ENCODE data around the gene PRKCA. TPM values are rescaled to one million over a fixed set of nuclear protein-coding genes. Genes with fewer than 3 reads are reported as not detected.

The PRKCA gene
- total and polyA plus RNA-seq, 9 of the 15 experiments (the other 6 are each of a cell fraction or from before 2014, with no cell fraction given) = 3.2 to 33.0 (median 17.8) TPM

DNA sequence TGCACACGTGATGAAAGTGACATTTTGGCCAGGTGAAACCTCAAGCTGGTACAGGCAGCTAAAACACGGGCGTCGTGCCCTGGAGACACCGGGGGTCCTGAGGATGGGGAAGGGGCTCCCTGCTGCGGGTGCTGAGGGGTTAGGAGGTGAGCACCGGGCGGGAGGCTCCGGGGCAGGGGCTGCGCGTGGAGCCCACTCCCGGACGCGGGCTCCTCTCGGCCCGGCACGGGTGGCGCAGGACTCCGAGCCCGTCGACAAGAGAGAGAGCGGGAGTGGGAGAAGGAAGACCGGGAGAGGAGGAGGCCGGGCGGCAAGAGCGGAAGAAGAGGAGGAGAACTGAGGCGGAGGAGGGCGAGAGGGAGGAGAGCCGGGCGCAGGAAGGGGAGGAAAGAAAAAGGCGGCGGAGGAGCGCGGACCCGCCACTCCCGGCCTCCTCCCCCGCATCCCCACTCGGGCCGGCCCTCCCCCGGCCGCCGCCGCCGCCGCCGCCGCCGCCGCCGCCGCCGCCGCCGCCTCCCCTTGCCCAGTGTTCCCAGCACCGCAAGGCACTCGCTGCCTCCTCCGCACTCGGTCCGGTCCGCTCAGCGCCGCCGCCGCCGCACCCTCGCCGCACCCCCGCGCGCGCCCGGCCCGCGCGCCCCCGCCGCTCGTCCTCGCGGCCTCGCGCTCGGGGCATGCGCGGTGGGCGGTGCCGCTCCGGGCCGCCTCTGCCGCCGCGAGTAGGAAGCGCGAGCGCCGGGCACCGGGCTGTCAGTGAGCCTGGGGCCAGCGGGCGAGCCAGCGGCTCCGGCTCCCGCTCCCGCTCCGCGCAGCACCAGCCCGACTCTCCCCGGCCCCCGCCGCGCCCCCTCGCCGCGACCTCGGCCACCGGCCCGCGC is at the start of gene PRKCA (continued):
- no peak for TF ChIP-seq ZNF518B (CRISPR knock-in tag; IDR thresholded peaks at IDR 0.05)
- TF ChIP-seq CREB1 (IDR thresholded peaks at IDR 0.05) = peak; percentile 61; the same call in 1 of the 2 replicates
- no peak; the same call in 1 of the 2 replicates for TF ChIP-seq CREB1 (CRISPR knock-in tag; IDR thresholded peaks at IDR 0.05)
- peak; percentile 37; the same call in 1 of the 2 replicates for TF ChIP-seq EP400 (IDR thresholded peaks at IDR 0.05)
- no peak for TF ChIP-seq JUNB (CRISPR knock-in tag; conservative IDR thresholded peaks at IDR 0.05)
- TF ChIP-seq, protein P1, sequence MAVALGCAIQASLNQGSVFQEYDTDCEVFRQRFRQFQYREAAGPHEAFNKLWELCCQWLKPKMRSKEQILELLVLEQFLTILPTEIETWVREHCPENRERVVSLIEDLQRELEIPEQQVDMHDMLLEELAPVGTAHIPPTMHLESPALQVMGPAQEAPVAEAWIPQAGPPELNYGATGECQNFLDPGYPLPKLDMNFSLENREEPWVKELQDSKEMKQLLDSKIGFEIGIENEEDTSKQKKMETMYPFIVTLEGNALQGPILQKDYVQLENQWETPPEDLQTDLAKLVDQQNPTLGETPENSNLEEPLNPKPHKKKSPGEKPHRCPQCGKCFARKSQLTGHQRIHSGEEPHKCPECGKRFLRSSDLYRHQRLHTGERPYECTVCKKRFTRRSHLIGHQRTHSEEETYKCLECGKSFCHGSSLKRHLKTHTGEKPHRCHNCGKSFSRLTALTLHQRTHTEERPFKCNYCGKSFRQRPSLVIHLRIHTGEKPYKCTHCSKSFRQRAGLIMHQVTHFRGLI (CRISPR knock-in tag; IDR thresholded peaks at IDR 0.05) = no peak
- TF ChIP-seq, protein P2, sequence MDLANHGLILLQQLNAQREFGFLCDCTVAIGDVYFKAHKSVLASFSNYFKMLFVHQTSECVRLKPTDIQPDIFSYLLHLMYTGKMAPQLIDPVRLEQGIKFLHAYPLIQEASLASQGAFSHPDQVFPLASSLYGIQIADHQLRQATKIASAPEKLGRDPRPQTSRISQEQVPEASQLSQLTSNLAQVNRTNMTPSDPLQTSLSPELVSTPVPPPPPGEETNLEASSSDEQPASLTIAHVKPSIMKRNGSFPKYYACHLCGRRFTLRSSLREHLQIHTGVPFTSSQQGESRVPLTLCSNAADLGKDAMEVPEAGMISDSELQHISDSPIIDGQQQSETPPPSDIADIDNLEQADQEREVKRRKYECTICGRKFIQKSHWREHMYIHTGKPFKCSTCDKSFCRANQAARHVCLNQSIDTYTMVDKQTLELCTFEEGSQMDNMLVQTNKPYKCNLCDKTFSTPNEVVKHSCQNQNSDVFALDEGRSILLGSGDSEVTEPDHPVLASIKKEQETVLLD (IDR thresholded peaks at IDR 0.05) = no peak; the same call in 1 of the 2 replicates
- TF ChIP-seq HOXB6 (CRISPR knock-in tag; IDR thresholded peaks at IDR 0.05; ENCODE audit: borderline replicate concordance) = no peak
- TF ChIP-seq RBM17 (IDR thresholded peaks at IDR 0.05; ENCODE audit: borderline replicate concordance, low read depth, low read length) = no peak
- peak; percentile 96 for TF ChIP-seq ZNF766 (CRISPR knock-in tag; conservative IDR thresholded peaks at IDR 0.05)
- TF ChIP-seq, protein P3, sequence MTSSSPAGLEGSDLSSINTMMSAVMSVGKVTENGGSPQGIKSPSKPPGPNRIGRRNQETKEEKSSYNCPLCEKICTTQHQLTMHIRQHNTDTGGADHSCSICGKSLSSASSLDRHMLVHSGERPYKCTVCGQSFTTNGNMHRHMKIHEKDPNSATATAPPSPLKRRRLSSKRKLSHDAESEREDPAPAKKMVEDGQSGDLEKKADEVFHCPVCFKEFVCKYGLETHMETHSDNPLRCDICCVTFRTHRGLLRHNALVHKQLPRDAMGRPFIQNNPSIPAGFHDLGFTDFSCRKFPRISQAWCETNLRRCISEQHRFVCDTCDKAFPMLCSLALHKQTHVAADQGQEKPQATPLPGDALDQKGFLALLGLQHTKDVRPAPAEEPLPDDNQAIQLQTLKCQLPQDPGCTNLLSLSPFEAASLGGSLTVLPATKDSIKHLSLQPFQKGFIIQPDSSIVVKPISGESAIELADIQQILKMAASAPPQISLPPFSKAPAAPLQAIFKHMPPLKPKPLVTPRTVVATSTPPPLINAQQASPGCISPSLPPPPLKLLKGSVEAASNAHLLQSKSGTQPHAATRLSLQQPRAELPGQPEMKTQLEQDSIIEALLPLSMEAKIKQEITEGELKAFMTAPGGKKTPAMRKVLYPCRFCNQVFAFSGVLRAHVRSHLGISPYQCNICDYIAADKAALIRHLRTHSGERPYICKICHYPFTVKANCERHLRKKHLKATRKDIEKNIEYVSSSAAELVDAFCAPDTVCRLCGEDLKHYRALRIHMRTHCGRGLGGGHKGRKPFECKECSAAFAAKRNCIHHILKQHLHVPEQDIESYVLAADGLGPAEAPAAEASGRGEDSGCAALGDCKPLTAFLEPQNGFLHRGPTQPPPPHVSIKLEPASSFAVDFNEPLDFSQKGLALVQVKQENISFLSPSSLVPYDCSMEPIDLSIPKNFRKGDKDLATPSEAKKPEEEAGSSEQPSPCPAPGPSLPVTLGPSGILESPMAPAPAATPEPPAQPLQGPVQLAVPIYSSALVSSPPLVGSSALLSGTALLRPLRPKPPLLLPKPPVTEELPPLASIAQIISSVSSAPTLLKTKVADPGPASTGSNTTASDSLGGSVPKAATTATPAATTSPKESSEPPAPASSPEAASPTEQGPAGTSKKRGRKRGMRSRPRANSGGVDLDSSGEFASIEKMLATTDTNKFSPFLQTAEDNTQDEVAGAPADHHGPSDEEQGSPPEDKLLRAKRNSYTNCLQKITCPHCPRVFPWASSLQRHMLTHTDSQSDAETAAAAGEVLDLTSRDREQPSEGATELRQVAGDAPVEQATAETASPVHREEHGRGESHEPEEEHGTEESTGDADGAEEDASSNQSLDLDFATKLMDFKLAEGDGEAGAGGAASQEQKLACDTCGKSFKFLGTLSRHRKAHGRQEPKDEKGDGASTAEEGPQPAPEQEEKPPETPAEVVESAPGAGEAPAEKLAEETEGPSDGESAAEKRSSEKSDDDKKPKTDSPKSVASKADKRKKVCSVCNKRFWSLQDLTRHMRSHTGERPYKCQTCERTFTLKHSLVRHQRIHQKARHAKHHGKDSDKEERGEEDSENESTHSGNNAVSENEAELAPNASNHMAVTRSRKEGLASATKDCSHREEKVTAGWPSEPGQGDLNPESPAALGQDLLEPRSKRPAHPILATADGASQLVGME (CRISPR knock-in tag; IDR thresholded peaks at IDR 0.05) = no peak
- TF ChIP-seq SMARCA5 (IDR thresholded peaks at IDR 0.05) = no peak
- no peak for TF ChIP-seq TRIM24 (IDR thresholded peaks at IDR 0.05)
- TF ChIP-seq FOXJ2 (tag; IDR thresholded peaks at IDR 0.05) = no peak

Data from K562 (cell line).